Esophagus muscularis mucosa (tissue), 4 donors: ENCODE data around the gene SV2A. TPM values are rescaled to one million over a fixed set of nuclear protein-coding genes. Genes with fewer than 3 reads are reported as not detected.
A peak's percentile ranks its signal among the peaks of the same experiment; 100 is the strongest.

Experiments
- DNase-seq: peaks from one replicate; pipeline ENCODE4 v3.0.0-alpha.2; 2017; ENCODE audit errors: extremely low spot score
- H3K27ac ChIP-seq, 4 donors: fragments of 200-600 bp; sonication (generic); replicated peaks in 1 of 4; 1 replicate in 3 of 4; 2 replicates in 1 of 4; pipeline ENCODE4 v1.5.1; 2016 to 2019; ENCODE audit warnings: mild to moderate bottlenecking in 1 of 4
- H3K27me3 ChIP-seq, 4 donors: fragments of 200-600 bp; sonication (generic); one replicate each; pipeline versions ENCODE4 v1.5.1 to v1.6.0; 2016 to 2019
- H3K36me3 ChIP-seq, 4 donors: fragments of 200-600 bp; sonication (generic); one replicate each; pipeline ENCODE4 v1.5.1; 2016 to 2019
- H3K4me1 ChIP-seq, 4 donors: fragments of 200-600 bp; sonication (generic); one replicate each; pipeline ENCODE4 v1.5.1; 2016 to 2019
- H3K4me3 ChIP-seq, 4 donors: fragments of 200-600 bp; sonication (generic); 1 replicate in 2 of 4; 2 replicates in 2 of 4; pipeline ENCODE4 v1.5.1; 2016 to 2019; ENCODE audit warnings: mild to moderate bottlenecking in 4 of 4, moderate library complexity in 1 of 4
- H3K9me3 ChIP-seq, 4 donors: fragments of 200-600 bp; sonication (generic); 1 replicate in 3 of 4; 2 replicates in 1 of 4; pipeline ENCODE4 v1.5.1; 2016 to 2019
- EP300 ChIP-seq: sonication (generic); formaldehyde crosslinking; IDR thresholded peaks from one replicate; pipeline ENCODE4 v1.6.1; 2017; ENCODE audit warnings: antibody characterized with exemption
- POLR2A ChIP-seq: fragments of 450-650 bp; IDR thresholded peaks from one replicate; pipeline ENCODE4 v1.6.1; 2017; ENCODE audit warnings: antibody characterized with exemption, moderate library complexity, mild to moderate bottlenecking, low read depth
- POLR2AphosphoS5 ChIP-seq, 2 donors: sonication (generic); formaldehyde crosslinking; IDR thresholded peaks; one replicate each; pipeline ENCODE4 v1.6.1; 2017; ENCODE audit warnings: antibody characterized with exemption in 2 of 2
- WGBS: methylation state at CpG from one replicate; pipeline ENCODE4 v1.1.5; 2018; 5-methylcytosine and 5-hydroxymethylcytosine counted together
- intact Hi-C: fragments of 100-400 bp; cut with DNase I; formaldehyde crosslinking; loops from one replicate; pipeline ENCODE4 v1.15.1; 2023
- total RNA-seq, 4 donors: library from RNA; depleted of rRNA; stranded (reverse); fragments of >200 nt; gene quantifications; one replicate each; pipeline versions ENCODE4 v1.1.0 to v1.2.1, GENCODE V29; 2016
- TF ChIP-seq, protein P1 (sequence below), 3 experiments: fragments of 200-600 bp in 2 of 3; fragments of 450-650 bp in 1 of 3; sonication (generic) in 2 of 3; IDR thresholded peaks; one replicate each; pipeline ENCODE4 v1.5.1; 2017 to 2019; ENCODE audit warnings: antibody characterized with exemption in 3 of 3, mild to moderate bottlenecking in 2 of 3, moderate library complexity in 1 of 3

Gene SV2A
- total RNA-seq, 4 donors from 2014 or later = 3.3 to 8.6 (median 5.5) TPM

DNA sequence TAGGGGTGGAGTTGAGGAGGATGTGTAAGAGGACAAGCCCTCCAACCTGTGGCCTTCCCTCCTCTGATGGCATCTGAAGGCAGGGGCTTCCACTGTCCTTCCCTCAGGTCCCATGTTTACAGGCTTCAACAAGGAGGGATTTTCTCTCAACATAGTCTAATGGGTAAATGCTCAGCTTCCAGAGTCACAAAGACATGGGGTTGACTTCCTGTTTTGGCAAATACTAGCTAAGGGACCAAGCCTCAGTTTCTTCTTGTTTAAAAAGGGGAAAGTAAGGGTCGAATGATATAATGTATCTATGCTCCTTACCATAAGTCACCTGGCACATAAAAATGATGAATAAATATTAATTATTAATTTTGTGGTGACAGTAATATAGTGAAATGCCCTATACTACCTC is 3.1 kb downstream of the SV2A start:
- no peak overlapping the region for H3K27ac ChIP-seq
- intact Hi-C loops = no loop called here
- H3K36me3 ChIP-seq = peaks cover 0 to 14% (median 3%) of the 10 kb centered on the region in 4 donors
- H3K4me3 ChIP-seq = no peak overlapping the region
- peaks cover 9 to 31% (median 28%) of the 10 kb centered on the region in 4 donors for H3K4me1 ChIP-seq
- TF ChIP-seq, protein P1, sequence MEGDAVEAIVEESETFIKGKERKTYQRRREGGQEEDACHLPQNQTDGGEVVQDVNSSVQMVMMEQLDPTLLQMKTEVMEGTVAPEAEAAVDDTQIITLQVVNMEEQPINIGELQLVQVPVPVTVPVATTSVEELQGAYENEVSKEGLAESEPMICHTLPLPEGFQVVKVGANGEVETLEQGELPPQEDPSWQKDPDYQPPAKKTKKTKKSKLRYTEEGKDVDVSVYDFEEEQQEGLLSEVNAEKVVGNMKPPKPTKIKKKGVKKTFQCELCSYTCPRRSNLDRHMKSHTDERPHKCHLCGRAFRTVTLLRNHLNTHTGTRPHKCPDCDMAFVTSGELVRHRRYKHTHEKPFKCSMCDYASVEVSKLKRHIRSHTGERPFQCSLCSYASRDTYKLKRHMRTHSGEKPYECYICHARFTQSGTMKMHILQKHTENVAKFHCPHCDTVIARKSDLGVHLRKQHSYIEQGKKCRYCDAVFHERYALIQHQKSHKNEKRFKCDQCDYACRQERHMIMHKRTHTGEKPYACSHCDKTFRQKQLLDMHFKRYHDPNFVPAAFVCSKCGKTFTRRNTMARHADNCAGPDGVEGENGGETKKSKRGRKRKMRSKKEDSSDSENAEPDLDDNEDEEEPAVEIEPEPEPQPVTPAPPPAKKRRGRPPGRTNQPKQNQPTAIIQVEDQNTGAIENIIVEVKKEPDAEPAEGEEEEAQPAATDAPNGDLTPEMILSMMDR (IDR thresholded peaks at IDR 0.05) = no peak
- TF ChIP-seq POLR2A (no peak), POLR2AphosphoS5 (IDR thresholded peaks at IDR 0.05) (no peak), EP300 (no peak)
- H3K27me3 ChIP-seq = peaks cover 0 to 8% (median 0%) of the 10 kb centered on the region in 4 donors
- DNase-seq = no peak
- no peaks in the 10 kb centered on the region for H3K9me3 ChIP-seq
- WGBS = 89% methylated on average over 1 of the region's 1 CpG

DNA sequence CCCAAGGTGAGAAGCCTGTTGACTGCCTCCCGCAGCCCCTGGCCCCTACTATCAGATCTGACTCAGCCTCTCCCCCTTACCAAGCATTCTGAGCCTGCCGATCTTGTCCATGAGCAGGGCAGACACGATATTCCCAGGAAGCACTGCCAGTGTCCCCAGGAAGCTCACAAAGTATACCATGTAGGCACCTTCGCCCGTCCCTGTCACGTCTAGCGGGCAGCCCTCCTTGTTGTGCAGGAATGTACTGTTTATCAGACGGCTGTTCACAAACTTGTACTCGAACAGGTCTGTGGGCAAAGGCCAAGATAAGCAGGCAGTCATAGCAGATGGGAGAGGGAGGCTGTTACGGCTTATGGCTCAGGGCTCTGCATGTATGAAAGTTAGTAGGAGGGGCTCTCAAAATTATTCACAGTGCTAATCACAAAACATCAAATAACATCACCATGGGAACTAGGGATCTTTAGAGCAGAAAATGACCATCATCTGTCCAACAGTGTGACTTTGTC is 11.0 kb downstream of the SV2A start:
- Histone ChIP-seq H3K27ac (no peak overlapping the region), H3K27me3 (no peaks in the 10 kb centered on the region), H3K4me3 (no peak overlapping the region), H3K4me1 (no peaks in the 10 kb centered on the region), H3K36me3 (peaks cover 0 to 30% (median 5%) of the 10 kb centered on the region in 4 donors), H3K9me3 (no peaks in the 10 kb centered on the region)
- intact Hi-C loops = no loop called here
- WGBS = 98% methylated on average over 6 of the region's 10 CpGs
- TF ChIP-seq POLR2A = no peak
- no peak for TF ChIP-seq POLR2AphosphoS5 (IDR thresholded peaks at IDR 0.05)
- TF ChIP-seq, protein P1 (IDR thresholded peaks at IDR 0.05) = no peak
- no peak for TF ChIP-seq EP300
- DNase-seq = no peak

DNA sequence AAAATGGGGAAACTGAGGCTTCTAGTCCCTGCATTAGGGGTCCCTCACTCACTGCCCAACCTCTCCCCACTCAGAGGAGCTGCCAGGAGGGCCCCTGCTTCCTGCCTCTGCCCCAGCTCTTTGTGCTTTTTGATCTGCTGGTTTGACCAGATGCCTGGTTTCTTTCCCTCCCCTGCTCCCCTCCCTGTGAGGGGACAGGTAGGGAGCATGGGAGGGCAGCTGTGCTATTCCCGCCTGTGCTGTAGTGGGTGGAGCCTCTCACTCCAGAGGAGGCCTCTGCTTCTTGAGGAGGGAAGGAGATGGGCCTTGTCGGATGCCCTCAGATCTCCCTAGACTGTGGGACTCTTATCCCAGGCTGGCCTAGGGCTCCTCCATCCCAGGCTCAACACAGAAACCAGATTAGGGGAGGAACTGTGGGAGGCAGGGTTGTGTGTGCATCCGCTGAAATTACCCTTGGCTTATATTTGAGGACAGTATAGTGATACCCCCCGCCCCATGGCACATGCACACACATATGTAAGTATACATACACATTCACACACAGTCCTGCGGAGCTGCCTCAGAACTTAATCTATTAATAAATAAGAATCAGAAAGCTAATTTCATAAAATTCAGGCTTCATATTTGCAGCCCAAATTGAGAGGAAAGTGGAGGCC is 13.7 kb downstream of the SV2A start:
- 85% methylated on average over 5 of the region's 5 CpGs for WGBS
- Histone ChIP-seq H3K27me3 (no peaks in the 10 kb centered on the region), H3K4me3 (no peak overlapping the region), H3K36me3 (peaks cover 0 to 26% (median 0%) of the 10 kb centered on the region in 4 donors), H3K9me3 (no peaks in the 10 kb centered on the region), H3K27ac (no peak overlapping the region), H3K4me1 (peaks cover 9 to 15% (median 12%) of the 10 kb centered on the region in 4 donors)
- TF ChIP-seq, protein P1 (IDR thresholded peaks at IDR 0.05) = no peak
- no peak for TF ChIP-seq POLR2AphosphoS5 (IDR thresholded peaks at IDR 0.05)
- intact Hi-C loops = no loop called here
- DNase-seq = no peak

DNA sequence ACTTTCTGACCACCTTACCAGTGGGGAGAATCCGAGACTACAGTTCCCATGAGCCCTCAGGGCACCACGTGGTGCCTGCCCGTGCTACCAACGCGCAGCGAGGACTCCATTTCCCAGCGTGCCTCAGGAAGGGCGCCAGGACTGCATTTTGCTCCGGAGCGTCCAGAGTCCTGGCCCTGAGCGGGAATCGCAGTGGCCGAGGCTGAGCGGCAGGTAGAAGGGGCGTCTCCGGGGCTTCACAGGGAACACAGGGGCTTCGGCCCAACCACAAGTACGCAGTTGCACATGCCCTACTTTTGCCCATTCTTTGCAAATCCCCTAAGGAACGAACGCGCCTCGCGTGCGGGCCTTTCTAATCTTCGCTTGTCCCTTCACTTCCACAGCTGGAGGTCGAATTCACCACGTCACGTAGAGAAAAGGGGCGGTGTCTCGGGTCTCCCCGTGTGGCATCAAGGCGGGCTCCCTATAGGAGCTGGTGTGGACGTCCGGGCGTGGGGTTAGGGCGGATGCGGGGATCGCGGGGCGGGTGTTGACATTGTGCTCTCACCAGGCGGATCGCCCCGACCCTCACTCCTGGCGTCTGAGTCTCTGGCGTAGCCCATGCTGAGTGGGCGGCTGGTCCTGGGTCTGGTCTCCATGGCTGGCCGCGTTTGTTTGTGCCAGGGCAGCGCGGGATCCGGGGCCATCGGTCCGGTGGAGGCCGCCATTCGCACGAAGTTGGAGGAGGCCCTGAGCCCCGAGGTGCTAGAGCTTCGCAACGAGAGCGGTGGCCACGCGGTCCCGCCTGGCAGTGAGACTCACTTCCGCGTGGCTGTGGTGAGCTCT is 18.0 kb downstream of the SV2A start, which contains the start of gene BOLA1:
BOLA1 (plus strand) TSS at position 109 of the 825 bp plus-strand sequence; CDS start at position 601, 492 bp downstream.
- H3K27me3 ChIP-seq = no peaks in the 10 kb centered on the region
- DNase-seq = peak; percentile 97
- no peaks in the 10 kb centered on the region for H3K9me3 ChIP-seq
- peaks cover 0 to 2% (median 0%) of the 10 kb centered on the region in 4 donors for H3K36me3 ChIP-seq
- intact Hi-C loops = no loop called here
- H3K4me3 ChIP-seq = peak within 1 kb of the TSS; percentile 60 to 73 (median 66)
- peaks cover 9 to 16% (median 12%) of the 10 kb centered on the region in 4 donors for H3K4me1 ChIP-seq
- WGBS = 0% methylated on average over 24 of the region's 65 CpGs
- TF ChIP-seq, protein P1 (IDR thresholded peaks at IDR 0.05) = no peak
- TF ChIP-seq EP300 (no peak), POLR2AphosphoS5 (IDR thresholded peaks at IDR 0.05) (peak; percentile 98 to 99), POLR2A (peak; percentile 79)
- H3K27ac ChIP-seq = peak within 1 kb of the TSS; percentile 86 to 92 (median 89)
